GM11168 (cell line): ENCODE measurements around the gene SLC25A5.
"Not testable (repeated sequence)": the region's sequence is repeated elsewhere in the genome, so short reads cannot be mapped to it uniquely, and the experiment has no call there.

ENCODE experiments used
- in situ Hi-C: fragments of 300-500 bp; cut with MboI; formaldehyde crosslinking; loops from one replicate; pipeline ENCODE4 v1.12.0; 2022; ENCODE audit warnings: low sequenced_read_pairs; ENCODE audit not compliant: unreplicated experiment

The SLC25A5 gene

GRCh38 chrX:119467842-119468550 is at the start of gene SLC25A5:
TSS of gene SLC25A5 (plus strand) at chrX:119468444. CDS start at chrX:119468516, 72 bp downstream.
- in situ Hi-C loops = no loop called here

GRCh38 chrX:119419146-119419545 is 49.1 kb upstream of the SLC25A5 start:
- in situ Hi-C loops = no loop called here

- in situ Hi-C loops = no loop called here
Measured at GRCh38 chrX:119419898-119420297, 48.3 kb upstream of the SLC25A5 start.

GRCh38 chrX:119421016-119421705 is 47.1 kb upstream of the SLC25A5 start:
- in situ Hi-C loops = no loop called here

GRCh38 chrX:119423631-119424030 is 44.6 kb upstream of the SLC25A5 start:
- in situ Hi-C loops = no loop called here

GRCh38 chrX:119424999-119425398 is 43.2 kb upstream of the SLC25A5 start:
- in situ Hi-C loops = no loop called here

- in situ Hi-C loops = no loop called here
Measured at GRCh38 chrX:119427024-119427794, 41.0 kb upstream of the SLC25A5 start.

- in situ Hi-C loops = no loop called here
Measured at GRCh38 chrX:119427795-119428185, 40.5 kb upstream of the SLC25A5 start.

GRCh38 chrX:119429471-119429870 is 38.8 kb upstream of the SLC25A5 start:
- in situ Hi-C loops = no loop called here

- in situ Hi-C loops = not testable (repeated sequence)
Measured at GRCh38 chrX:119441295-119441694, 26.9 kb upstream of the SLC25A5 start.

GRCh38 chrX:119442286-119442685 is 26.0 kb upstream of the SLC25A5 start:
- in situ Hi-C loops = no loop called here

- in situ Hi-C loops = no loop called here
Measured at GRCh38 chrX:119453202-119453601, 15.0 kb upstream of the SLC25A5 start.

GRCh38 chrX:119455264-119455663 is 13.0 kb upstream of the SLC25A5 start:
- in situ Hi-C loops = no loop called here

- in situ Hi-C loops = no loop called here
Measured at GRCh38 chrX:119459181-119459580, 9.1 kb upstream of the SLC25A5 start.

GRCh38 chrX:119465555-119465954 is 2.7 kb upstream of the SLC25A5 start:
- in situ Hi-C loops = no loop called here

- in situ Hi-C loops = no loop called here
Measured at GRCh38 chrX:119466970-119467369, 1.3 kb upstream of the SLC25A5 start.

GRCh38 chrX:119467433-119467832 is 811 bp upstream of the SLC25A5 start:
- in situ Hi-C loops = no loop called here

- in situ Hi-C loops = no loop called here
Measured at GRCh38 chrX:119468551-119469312, 488 bp downstream of the SLC25A5 start.

- in situ Hi-C loops = no loop called here
Measured at GRCh38 chrX:119469313-119469635, 1.0 kb downstream of the SLC25A5 start.

GRCh38 chrX:119474615-119475388 is 6.6 kb downstream of the SLC25A5 start:
- in situ Hi-C loops = no loop called here
